HepG2 (cell line): ENCODE results near the gene PAQR7. TPM values are rescaled to one million over a fixed set of nuclear protein-coding genes. Genes with fewer than 3 reads are reported as not detected.

ENCODE experiments used
- ARNT2 ChIP-seq: sonication (generic); formaldehyde crosslinking; IDR thresholded peaks from 2 replicates; pipeline ENCODE4 v1.8.0; 2022; ENCODE audit warnings: mild to moderate bottlenecking, low read depth, missing genetic modification reagents, moderate library complexity
- GABPB1 ChIP-seq: IDR thresholded peaks from 2 replicates; pipeline ENCODE4 v1.6.1; 2016; ENCODE audit warnings: mild to moderate bottlenecking, missing genetic modification reagents, moderate library complexity, missing compliant biosample characterization
- GTF3A ChIP-seq: sonication (generic); formaldehyde crosslinking; conservative IDR thresholded peaks from 2 replicates; pipeline ENCODE4 v1.4.0; 2020; ENCODE audit warnings: mild to moderate bottlenecking, missing genetic modification reagents
- HMGXB4 ChIP-seq, 2 experiments: sonication (generic) in 1 of 2; formaldehyde crosslinking in 1 of 2; IDR thresholded peaks; 2 replicates each; pipeline versions ENCODE4 v1.4.0 to v1.6.1; 2018 to 2020; ENCODE audit warnings: missing genetic modification reagents in 2 of 2, borderline replicate concordance in 1 of 2, low read depth in 1 of 2, mild to moderate bottlenecking in 1 of 2, missing biosample characterization in 1 of 2
- HNF4G ChIP-seq, 2 experiments: sonication (generic) in 1 of 2; formaldehyde crosslinking in 1 of 2; IDR thresholded peaks; 2 replicates each; pipeline versions ENCODE4 v1.4.0 to v1.6.1; 2011 to 2020; ENCODE audit warnings: borderline replicate concordance in 2 of 2, low read depth in 2 of 2, mild to moderate bottlenecking in 2 of 2, low read length in 1 of 2, missing genetic modification reagents in 1 of 2, moderate library complexity in 1 of 2
- HOXA3 ChIP-seq: sonication (generic); formaldehyde crosslinking; IDR thresholded peaks from 2 replicates; pipeline ENCODE4 v1.5.0; 2020; ENCODE audit warnings: missing genetic modification reagents
- IKZF1 ChIP-seq: fragments of 450-650 bp; IDR thresholded peaks from 2 replicates; pipeline ENCODE4 v1.7.1; 2016
- JUND ChIP-seq: sonication (generic); formaldehyde crosslinking; IDR thresholded peaks from 2 replicates; pipeline ENCODE4 v1.8.0; 2022; ENCODE audit warnings: mild to moderate bottlenecking, missing genetic modification reagents
- KDM3A ChIP-seq: IDR thresholded peaks from 2 replicates; pipeline ENCODE4 v1.6.1; 2018; ENCODE audit warnings: low read depth, missing compliant biosample characterization
- NFATC3 ChIP-seq: sonication (generic); formaldehyde crosslinking; IDR thresholded peaks from 2 replicates; pipeline ENCODE4 v1.5.1; 2020; ENCODE audit warnings: mild to moderate bottlenecking, missing genetic modification reagents
- NR2F2 ChIP-seq: IDR thresholded peaks from 2 replicates; pipeline ENCODE4 v1.6.1; 2012; ENCODE audit warnings: low read depth, inconsistent platforms, borderline replicate concordance
- TFAP4 ChIP-seq: sonication (generic); IDR thresholded peaks from 2 replicates; pipeline ENCODE4 v1.6.1; 2016; ENCODE audit warnings: low read depth, borderline replicate concordance
- ZFP91 ChIP-seq: sonication (generic); formaldehyde crosslinking; IDR thresholded peaks from 2 replicates; pipeline ENCODE4 v1.9.0; 2022; ENCODE audit warnings: missing genetic modification reagents, mild to moderate bottlenecking, borderline replicate concordance
- ZNF143 ChIP-seq: sonication (generic); formaldehyde crosslinking; IDR thresholded peaks from 2 replicates; pipeline ENCODE4 v1.4.0; 2020; ENCODE audit warnings: missing genetic modification reagents
- ZNF280D ChIP-seq: sonication (generic); formaldehyde crosslinking; IDR thresholded peaks from 2 replicates; pipeline ENCODE4 v1.5.1; 2020; ENCODE audit warnings: mild to moderate bottlenecking, missing genetic modification reagents
- ZNF3 ChIP-seq: IDR thresholded peaks from 2 replicates; pipeline ENCODE4 v1.7.0; 2017; ENCODE audit warnings: inconsistent platforms
- ZNF343 ChIP-seq: sonication (generic); formaldehyde crosslinking; IDR thresholded peaks from 2 replicates; pipeline ENCODE4 v1.4.0; 2020; ENCODE audit warnings: mild to moderate bottlenecking, missing genetic modification reagents
- ZNF362 ChIP-seq: sonication (generic); formaldehyde crosslinking; IDR thresholded peaks from 2 replicates; pipeline ENCODE4 v1.4.0; 2020; ENCODE audit warnings: missing genetic modification reagents, mild to moderate bottlenecking, borderline replicate concordance
- ZNF367 ChIP-seq: sonication (generic); formaldehyde crosslinking; IDR thresholded peaks from 2 replicates; pipeline ENCODE4 v1.4.0; 2020; ENCODE audit warnings: missing genetic modification reagents, borderline replicate concordance
- ZNF780A ChIP-seq: sonication (generic); formaldehyde crosslinking; IDR thresholded peaks from 2 replicates; pipeline ENCODE4 v1.8.0; 2022; ENCODE audit warnings: mild to moderate bottlenecking, missing genetic modification reagents, moderate library complexity
- polyA plus RNA-seq, 8 experiments: library from polyadenylated mRNA; depleted of rRNA in 3 of 8; stranded (reverse) in 7 of 8; unstranded in 1 of 8; fragments of >200 nt; fragmentation: Illumina TruSeq in 4 of 8; extraction: Trizol in 4 of 8; gene quantifications; 2 replicates each; pipeline versions ENCODE4 v1.2.1 to v1.2.3, GENCODE V29; 2011 to 2016; ENCODE audit warnings: low read depth in 4 of 8, missing spikeins in 1 of 8, mixed read lengths in 1 of 8; ENCODE audit not compliant: insufficient read depth in 1 of 8
- total RNA-seq, 5 experiments: library from RNA; depleted of rRNA; stranded (reverse); fragments of >200 nt; fragmentation: Illumina TruSeq; extraction: Trizol; gene quantifications; 2 replicates each; pipeline ENCODE4 v1.2.3, GENCODE V29; 2016; ENCODE audit warnings: low read depth in 1 of 5

The PAQR7 gene
- total and polyA plus RNA-seq, 2 of the 13 experiments (the other 11 are each of a cell fraction or from before 2014, with no cell fraction given) = 13.2 to 16.6 TPM

- TF ChIP-seq ZNF362 (CRISPR knock-in tag) (0 out of 2 replicates have a peak, but pooled peaks have one; percentile 15), ZNF367 (CRISPR knock-in tag) (no peak), TFAP4 (no peak), JUND (CRISPR knock-in tag) (peak; percentile 30; the same call in 1 of the 2 replicates), ARNT2 (CRISPR knock-in tag) (no peak; the same call in 1 of the 2 replicates), ZFP91 (CRISPR knock-in tag) (peak; percentile 84), ZNF343 (CRISPR knock-in tag) (peak; percentile 45; the same call in 1 of the 2 replicates), NFATC3 (0 out of 2 replicates have a peak, but pooled peaks have one; percentile 79), ZNF143 (CRISPR knock-in tag) (0 out of 2 replicates have a peak, but pooled peaks have one; percentile 13), HMGXB4 (CRISPR knock-in tag; IDR thresholded peaks at IDR 0.05; ENCODE audit: borderline replicate concordance in 1 of 2, low read depth in 1 of 2) (peak; percentile 81 to 86), HOXA3 (CRISPR knock-in tag) (peak; percentile 73), ZNF280D (CRISPR knock-in tag) (peak; percentile 78), IKZF1 (no peak), GTF3A (0 out of 2 replicates have a peak, but pooled peaks have one; percentile 42), NR2F2 (no peak), ZNF3 (CRISPR knock-in tag) (no peak), HNF4G (IDR thresholded peaks at IDR 0.05; ENCODE audit: borderline replicate concordance, low read depth, low read length) (no peak; the same call in 1 of the 2 replicates), HNF4G (CRISPR knock-in tag; IDR thresholded peaks at IDR 0.05; ENCODE audit: borderline replicate concordance, low read depth) (no peak), KDM3A (peak; percentile 58; the same call in 1 of the 2 replicates), ZNF780A (CRISPR knock-in tag) (no peak), GABPB1 (CRISPR knock-in tag) (peak; percentile 98)
Observed at GRCh38 chr1:25819491-25820246, 55.8 kb downstream of the PAQR7 start, which contains the start of gene MTFR1L (continued).
